GM12874 (cell line): ENCODE measurements around the gene GOT1.

Experiments
- TF ChIP-seq, protein P1 (sequence below): IDR thresholded peaks from 2 replicates; pipeline ENCODE4 v1.5.1; 2011; ENCODE audit warnings: low read depth, mild to moderate bottlenecking, control low read depth, low read length, moderate library complexity; ENCODE audit not compliant: insufficient read depth

The GOT1 gene

GRCh38 chr10:99395750-99396445, 34.5 kb downstream of the GOT1 start:
- TF ChIP-seq, protein P1, sequence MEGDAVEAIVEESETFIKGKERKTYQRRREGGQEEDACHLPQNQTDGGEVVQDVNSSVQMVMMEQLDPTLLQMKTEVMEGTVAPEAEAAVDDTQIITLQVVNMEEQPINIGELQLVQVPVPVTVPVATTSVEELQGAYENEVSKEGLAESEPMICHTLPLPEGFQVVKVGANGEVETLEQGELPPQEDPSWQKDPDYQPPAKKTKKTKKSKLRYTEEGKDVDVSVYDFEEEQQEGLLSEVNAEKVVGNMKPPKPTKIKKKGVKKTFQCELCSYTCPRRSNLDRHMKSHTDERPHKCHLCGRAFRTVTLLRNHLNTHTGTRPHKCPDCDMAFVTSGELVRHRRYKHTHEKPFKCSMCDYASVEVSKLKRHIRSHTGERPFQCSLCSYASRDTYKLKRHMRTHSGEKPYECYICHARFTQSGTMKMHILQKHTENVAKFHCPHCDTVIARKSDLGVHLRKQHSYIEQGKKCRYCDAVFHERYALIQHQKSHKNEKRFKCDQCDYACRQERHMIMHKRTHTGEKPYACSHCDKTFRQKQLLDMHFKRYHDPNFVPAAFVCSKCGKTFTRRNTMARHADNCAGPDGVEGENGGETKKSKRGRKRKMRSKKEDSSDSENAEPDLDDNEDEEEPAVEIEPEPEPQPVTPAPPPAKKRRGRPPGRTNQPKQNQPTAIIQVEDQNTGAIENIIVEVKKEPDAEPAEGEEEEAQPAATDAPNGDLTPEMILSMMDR = no peak

GRCh38 chr10:99394761-99395386, 35.5 kb downstream of the GOT1 start:
- TF ChIP-seq, protein P1 = no peak

DNA sequence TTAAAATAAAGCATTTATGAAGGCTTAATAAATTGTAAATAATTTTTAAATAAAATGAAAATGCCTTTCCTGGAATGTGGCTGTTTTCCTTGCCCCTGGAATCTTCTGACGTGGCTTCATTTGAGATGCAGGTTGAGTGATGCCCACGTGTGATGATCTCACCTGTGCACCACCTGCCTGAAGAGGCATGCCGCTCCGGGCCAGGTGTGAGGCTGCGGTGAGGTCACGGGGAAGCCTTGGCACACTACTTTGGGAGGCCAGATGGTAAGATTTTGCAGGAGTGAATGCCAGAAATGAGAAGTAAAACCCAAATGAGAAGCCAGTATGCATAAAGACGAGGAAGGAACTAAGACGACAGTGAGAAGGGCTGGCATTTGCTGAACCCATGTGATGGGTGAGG, 36.2 kb downstream of the GOT1 start:
- TF ChIP-seq, protein P1 = no peak

GRCh38 chr10:99393683-99394082, 36.7 kb downstream of the GOT1 start:
- TF ChIP-seq, protein P1 = no peak

- TF ChIP-seq, protein P1 = no peak
Observed at GRCh38 chr10:99393036-99393435, 37.4 kb downstream of the GOT1 start.

DNA sequence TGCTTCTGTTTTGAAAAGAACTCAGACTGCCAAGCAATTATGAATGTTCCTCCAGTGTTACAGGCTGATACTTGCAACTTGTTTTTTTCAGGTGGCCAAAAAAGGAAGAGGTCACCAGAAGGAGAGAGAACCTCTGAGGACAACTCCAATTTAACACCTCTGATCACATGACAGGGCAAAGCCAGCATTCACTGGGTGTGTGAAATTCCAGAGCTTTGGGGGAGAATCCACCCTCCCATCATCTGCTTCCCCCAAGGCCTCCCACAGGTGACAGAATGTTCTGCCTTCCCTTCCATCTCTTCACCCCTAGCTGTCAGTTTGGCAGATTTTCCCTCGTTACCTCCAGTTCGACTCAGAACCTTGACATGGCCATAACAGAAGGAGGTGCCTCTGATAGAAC, 39.1 kb downstream of the GOT1 start:
- TF ChIP-seq, protein P1 = no peak

GRCh38 chr10:99389729-99390480, 40.5 kb downstream of the GOT1 start:
- TF ChIP-seq, protein P1 = no peak
